Measurements from ENCODE around the gene MEIS2.

The MEIS2 gene

DNA sequence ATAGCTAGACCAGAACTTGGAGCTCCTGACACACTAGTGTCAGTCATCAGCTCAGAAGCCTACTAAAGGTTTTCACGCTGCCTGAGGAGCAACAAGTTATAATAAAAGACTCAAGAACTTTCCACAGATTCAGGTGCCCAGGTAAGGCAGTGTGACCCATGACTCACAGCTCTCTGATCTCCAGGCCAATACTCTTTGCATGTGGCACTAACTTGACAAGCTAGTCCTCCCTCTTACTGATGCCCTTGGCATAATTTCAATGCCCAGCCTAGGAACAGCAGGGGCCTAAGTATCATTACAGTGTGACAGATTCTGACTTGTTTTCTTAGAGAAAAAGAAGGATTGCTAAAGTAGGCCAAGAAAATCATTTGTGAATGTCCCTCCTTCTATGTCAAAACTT is 38.4 kb downstream of the MEIS2 start:
- Histone ChIP-seq H3K4me3 (replicated peaks; ENCODE audit: insufficient read depth, low read length) (no peak overlapping the region), H3K27ac (replicated peaks) (no peak overlapping the region), H3K27me3 (ENCODE audit: insufficient read depth, poor library complexity, severe bottlenecking) (no peaks in the 10 kb centered on the region)
- TF ChIP-seq, protein P1, sequence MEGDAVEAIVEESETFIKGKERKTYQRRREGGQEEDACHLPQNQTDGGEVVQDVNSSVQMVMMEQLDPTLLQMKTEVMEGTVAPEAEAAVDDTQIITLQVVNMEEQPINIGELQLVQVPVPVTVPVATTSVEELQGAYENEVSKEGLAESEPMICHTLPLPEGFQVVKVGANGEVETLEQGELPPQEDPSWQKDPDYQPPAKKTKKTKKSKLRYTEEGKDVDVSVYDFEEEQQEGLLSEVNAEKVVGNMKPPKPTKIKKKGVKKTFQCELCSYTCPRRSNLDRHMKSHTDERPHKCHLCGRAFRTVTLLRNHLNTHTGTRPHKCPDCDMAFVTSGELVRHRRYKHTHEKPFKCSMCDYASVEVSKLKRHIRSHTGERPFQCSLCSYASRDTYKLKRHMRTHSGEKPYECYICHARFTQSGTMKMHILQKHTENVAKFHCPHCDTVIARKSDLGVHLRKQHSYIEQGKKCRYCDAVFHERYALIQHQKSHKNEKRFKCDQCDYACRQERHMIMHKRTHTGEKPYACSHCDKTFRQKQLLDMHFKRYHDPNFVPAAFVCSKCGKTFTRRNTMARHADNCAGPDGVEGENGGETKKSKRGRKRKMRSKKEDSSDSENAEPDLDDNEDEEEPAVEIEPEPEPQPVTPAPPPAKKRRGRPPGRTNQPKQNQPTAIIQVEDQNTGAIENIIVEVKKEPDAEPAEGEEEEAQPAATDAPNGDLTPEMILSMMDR (IDR thresholded peaks at IDR 0.05; ENCODE audit: insufficient read depth, low read length) = no peak
- DNase-seq (ENCODE audit: low read depth in 1 of 2, low spot score in 1 of 2) = no peak

DNA sequence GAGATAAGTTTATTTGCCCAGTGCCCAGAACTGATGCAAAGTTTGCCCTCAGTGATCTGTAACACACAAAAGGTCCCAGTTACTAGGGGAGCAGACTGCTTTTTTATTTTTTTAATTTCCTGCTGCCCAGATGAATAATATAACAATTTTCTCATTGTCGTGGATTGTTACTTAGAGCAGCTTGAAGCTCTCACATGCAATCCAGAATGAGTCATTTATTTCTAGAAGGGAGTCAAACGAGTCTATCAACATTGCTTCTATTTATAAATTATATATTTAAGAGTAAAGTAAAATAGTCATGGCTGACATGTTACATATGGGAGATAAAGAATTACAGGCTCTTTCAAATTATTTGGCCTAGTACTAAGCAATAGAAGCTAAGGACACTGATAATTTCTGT is 41.3 kb downstream of the MEIS2 start:
- Histone ChIP-seq H3K4me3 (replicated peaks; ENCODE audit: insufficient read depth, low read length) (no peak overlapping the region), H3K27ac (replicated peaks) (no peak overlapping the region), H3K27me3 (ENCODE audit: insufficient read depth, poor library complexity, severe bottlenecking) (no peaks in the 10 kb centered on the region)
- no peak for DNase-seq (ENCODE audit: low read depth in 1 of 2, low spot score in 1 of 2)
- TF ChIP-seq, protein P1 (IDR thresholded peaks at IDR 0.05; ENCODE audit: insufficient read depth, low read length) = no peak
- TF ChIP-seq, protein P2, sequence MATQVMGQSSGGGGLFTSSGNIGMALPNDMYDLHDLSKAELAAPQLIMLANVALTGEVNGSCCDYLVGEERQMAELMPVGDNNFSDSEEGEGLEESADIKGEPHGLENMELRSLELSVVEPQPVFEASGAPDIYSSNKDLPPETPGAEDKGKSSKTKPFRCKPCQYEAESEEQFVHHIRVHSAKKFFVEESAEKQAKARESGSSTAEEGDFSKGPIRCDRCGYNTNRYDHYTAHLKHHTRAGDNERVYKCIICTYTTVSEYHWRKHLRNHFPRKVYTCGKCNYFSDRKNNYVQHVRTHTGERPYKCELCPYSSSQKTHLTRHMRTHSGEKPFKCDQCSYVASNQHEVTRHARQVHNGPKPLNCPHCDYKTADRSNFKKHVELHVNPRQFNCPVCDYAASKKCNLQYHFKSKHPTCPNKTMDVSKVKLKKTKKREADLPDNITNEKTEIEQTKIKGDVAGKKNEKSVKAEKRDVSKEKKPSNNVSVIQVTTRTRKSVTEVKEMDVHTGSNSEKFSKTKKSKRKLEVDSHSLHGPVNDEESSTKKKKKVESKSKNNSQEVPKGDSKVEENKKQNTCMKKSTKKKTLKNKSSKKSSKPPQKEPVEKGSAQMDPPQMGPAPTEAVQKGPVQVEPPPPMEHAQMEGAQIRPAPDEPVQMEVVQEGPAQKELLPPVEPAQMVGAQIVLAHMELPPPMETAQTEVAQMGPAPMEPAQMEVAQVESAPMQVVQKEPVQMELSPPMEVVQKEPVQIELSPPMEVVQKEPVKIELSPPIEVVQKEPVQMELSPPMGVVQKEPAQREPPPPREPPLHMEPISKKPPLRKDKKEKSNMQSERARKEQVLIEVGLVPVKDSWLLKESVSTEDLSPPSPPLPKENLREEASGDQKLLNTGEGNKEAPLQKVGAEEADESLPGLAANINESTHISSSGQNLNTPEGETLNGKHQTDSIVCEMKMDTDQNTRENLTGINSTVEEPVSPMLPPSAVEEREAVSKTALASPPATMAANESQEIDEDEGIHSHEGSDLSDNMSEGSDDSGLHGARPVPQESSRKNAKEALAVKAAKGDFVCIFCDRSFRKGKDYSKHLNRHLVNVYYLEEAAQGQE (IDR thresholded peaks at IDR 0.05; ENCODE audit: insufficient replicate concordance, low read depth) = no peak
- no peak for TF ChIP-seq POLR2AphosphoS5 (IDR thresholded peaks at IDR 0.05; ENCODE audit: low read depth)
- TF ChIP-seq SPI1 (IDR thresholded peaks at IDR 0.05; ENCODE audit: borderline replicate concordance, low read depth) = no peak
- no peak for TF ChIP-seq GABPA (IDR thresholded peaks at IDR 0.05; ENCODE audit: low read depth)

DNA sequence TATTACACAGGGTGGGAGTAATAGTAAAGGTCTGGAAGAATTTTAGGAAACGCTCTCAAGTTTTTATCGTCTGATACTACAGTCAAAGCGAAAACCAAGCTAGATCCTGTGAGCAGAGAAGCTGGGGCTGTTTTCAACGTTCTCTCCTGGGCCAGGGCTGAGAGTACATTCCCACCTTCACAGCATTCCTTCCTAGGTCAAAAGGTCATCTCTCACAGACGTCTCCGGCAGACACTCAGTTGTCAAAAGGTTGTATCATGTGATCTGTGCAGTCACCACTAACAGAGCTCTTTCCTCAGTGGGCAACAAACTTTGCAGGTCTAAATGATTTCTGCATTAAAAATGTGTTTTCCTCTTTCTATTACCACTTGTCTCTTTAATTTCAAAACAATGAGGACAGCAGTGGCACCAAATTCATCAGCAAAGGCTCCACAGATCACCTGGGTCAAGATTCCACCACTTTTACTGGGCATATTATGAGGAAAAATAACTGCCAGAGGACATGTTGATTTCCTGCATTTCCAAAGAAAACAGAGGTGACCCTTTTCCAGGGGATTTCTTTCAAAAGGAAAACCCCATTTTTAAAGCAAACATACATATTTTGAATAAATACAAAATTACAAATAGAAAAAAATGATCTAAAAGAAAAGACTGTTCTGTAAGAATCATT is 41.9 kb downstream of the MEIS2 start:
- no peak overlapping the region for H3K4me3 ChIP-seq (replicated peaks; ENCODE audit: insufficient read depth, low read length)
- TF ChIP-seq, protein P2 (IDR thresholded peaks at IDR 0.05; ENCODE audit: insufficient replicate concordance, low read depth) = no peak
- TF ChIP-seq, protein P1 (IDR thresholded peaks at IDR 0.05; ENCODE audit: insufficient read depth, low read length) = no peak
- TF ChIP-seq SPI1 (IDR thresholded peaks at IDR 0.05; ENCODE audit: borderline replicate concordance, low read depth) (no peak), GABPA (IDR thresholded peaks at IDR 0.05; ENCODE audit: low read depth) (no peak), POLR2AphosphoS5 (IDR thresholded peaks at IDR 0.05; ENCODE audit: low read depth) (no peak)
- H3K27ac ChIP-seq (replicated peaks) = no peak overlapping the region
- DNase-seq (ENCODE audit: low read depth in 1 of 2, low spot score in 1 of 2) = no peak
- no peaks in the 10 kb centered on the region for H3K27me3 ChIP-seq (ENCODE audit: insufficient read depth, poor library complexity, severe bottlenecking)

DNA sequence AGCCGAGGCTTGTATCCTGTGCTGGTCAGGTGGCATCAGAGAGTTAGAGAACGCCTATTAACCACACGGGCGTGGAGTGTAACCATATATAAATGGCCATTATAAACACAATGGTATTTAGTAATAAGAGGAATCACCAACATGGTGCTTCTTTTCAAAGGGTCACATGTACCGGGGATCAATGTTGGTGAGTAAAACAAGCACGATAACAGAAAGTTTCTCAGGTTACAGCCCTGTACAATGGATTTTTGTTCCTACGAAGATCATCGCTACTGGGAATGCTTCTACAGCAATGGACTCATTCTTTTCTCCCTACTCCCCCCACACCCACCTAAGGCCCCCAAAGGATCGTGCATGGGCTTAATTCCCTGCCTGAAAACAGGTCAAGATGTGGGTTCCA is 42.5 kb downstream of the MEIS2 start:
- TF ChIP-seq, protein P2 (IDR thresholded peaks at IDR 0.05; ENCODE audit: insufficient replicate concordance, low read depth) = no peak
- TF ChIP-seq POLR2AphosphoS5 (IDR thresholded peaks at IDR 0.05; ENCODE audit: low read depth) = no peak
- TF ChIP-seq SPI1 (IDR thresholded peaks at IDR 0.05; ENCODE audit: borderline replicate concordance, low read depth) = no peak
- TF ChIP-seq, protein P1 (IDR thresholded peaks at IDR 0.05; ENCODE audit: insufficient read depth, low read length) = no peak
- no peak for TF ChIP-seq GABPA (IDR thresholded peaks at IDR 0.05; ENCODE audit: low read depth)
- no peak for DNase-seq (ENCODE audit: low read depth in 1 of 2, low spot score in 1 of 2)

More for the DNA sequence above, 42.5 kb downstream of the MEIS2 start:
- no peak overlapping the region for H3K4me3 ChIP-seq (replicated peaks; ENCODE audit: insufficient read depth, low read length)
- H3K27ac ChIP-seq (replicated peaks) = no peak overlapping the region
- no peaks in the 10 kb centered on the region for H3K27me3 ChIP-seq (ENCODE audit: insufficient read depth, poor library complexity, severe bottlenecking)
